UCSD-AML1 (cell line): Measurements from ENCODE around the gene SLC4A5.
"Not testable (repeated sequence)": the region's sequence is repeated elsewhere in the genome, so short reads cannot be mapped to it uniquely, and the experiment has no call there.

Source experiments
- DNase-seq: peaks from one replicate; lab custom pipeline; 2025; ENCODE audit not compliant: unreplicated experiment; lab: John Stamatoyannopoulos, UW

Gene SLC4A5

DNA sequence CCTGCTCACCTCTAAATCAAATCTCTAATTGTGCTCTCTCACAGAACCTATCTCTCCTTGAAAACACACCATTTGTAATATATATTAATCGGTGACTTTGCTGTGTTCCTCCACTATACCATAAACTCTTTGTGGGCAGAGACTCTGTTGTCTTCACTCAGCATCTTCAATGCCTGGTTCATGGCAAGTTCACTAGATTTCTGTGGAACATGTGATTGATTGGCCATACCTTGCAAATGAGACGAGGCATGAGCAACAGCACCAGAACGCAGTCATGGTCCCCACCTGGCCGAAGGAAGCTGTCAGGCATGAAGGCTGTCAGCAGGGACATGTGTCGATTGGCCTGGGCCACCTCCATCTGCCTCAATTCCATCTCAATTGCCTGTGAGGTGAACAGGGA, 25.3 kb upstream of the SLC4A5 start:
- DNase-seq, result no peak

DNA sequence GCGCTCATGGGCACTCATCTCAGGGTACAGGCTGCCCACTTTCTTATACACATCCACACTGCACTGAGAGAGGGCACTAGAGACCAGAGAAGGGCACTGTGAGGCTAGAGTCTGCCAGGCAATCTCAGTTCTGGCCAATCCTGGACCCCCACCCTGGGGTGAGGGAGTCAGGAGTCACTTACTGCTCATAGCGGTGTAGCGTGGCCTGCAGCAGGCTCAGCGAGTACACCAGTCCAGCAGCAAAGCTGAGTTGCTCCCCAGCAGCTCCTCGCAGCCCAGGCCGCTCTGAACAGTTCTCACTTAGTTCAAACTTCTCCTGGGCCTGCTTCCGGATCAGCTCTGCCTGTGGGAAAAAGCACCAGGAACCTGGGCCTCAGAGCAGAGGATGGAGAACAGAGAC, 24.6 kb upstream of the SLC4A5 start:
- DNase-seq, result no peak

GRCh38 chr2:74366036-74366435, 22.8 kb upstream of the SLC4A5 start:
- DNase-seq, result no peak

DNA sequence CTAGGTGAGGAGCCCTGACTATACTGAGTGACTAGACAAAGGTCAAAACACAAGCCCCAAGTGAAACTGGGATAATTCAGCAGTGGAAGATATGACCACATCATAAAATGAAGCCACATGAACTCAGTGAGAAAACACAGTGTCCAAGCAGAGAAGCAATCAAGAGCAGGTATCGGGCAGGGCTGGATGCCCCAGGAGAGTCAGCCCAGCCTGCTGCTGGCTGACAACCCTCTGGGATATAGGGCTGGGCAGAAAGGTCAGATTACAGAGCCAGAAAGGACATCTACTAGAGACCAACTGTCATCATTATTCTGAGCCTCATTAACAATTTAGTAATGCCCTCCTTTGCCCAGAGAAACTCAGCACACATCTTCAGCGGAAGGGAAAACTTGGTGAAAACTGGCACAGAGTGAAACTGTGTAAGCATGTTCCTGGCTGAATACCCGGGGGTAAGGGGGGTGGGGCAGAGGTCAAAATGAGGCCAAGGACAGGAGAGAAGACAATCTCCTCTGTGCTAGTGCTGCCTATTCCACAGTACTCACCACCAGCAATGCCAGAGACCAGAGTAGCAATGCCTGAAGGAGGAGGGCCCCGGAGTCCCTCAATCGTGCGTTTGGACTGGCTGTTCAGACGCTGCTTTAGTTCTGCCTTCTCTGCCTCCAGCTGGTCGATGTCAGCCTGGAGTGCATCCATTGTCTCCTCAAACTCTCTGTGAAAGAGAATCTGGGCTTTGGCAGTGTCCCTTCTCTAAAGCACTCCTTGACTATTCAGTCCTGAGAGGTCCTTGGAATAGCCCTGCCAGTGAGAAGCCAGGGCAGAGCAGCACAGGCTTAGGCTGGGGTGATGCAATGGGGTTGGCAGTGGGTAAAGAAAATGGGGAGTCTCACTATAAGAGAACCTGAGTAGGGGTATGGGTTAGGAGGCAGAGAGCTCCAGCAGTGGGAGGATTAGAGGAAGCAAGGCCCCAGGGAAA, 21.6 kb upstream of the SLC4A5 start:
- DNase-seq, result no peak

GRCh38 chr2:74361327-74361726, 18.1 kb upstream of the SLC4A5 start:
- no peak for DNase-seq

GRCh38 chr2:74357627-74358026, 14.4 kb upstream of the SLC4A5 start:
- no peak for DNase-seq

DNA sequence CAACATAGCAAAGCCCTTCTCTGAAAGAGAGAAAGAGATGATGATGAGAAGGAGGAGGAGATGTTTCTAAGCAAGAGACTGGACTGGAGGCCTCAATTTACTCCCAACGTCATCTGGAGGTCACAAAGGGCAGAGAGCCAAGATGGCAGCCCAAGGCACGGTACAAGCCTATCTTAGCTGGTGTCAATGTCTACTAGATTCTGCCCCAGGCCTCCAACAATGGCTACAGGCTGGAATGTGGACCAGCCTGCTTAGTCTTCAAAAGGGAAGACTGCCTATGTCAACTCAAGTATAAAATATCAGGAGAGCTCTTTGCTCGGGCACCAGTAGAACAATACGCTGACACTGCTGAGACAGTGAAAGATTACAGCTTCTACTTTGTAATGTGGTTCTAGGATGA, 6.7 kb upstream of the SLC4A5 start:
- DNase-seq, result no peak

DNA sequence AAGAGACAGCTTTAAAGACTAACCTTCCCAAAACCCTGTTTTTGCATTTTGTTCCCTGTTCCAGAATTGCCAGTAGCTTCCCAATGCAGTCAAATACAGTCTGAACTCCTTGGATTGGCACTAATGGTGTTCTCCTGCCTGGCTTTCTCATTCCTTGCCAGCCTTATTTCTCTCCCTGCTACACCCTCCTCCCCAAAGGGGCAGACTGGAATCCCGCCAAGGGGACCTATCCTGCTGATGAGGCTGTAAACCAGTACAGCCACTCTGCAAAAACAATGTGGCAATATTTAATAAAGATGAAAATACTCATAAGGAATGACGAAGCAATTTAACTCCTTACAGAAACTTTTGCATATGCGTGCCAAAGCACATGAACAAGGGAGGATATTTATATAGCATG, 4.5 kb upstream of the SLC4A5 start:
- DNase-seq, result no peak

GRCh38 chr2:74347303-74347702, 4.1 kb upstream of the SLC4A5 start:
- no peak for DNase-seq

DNA sequence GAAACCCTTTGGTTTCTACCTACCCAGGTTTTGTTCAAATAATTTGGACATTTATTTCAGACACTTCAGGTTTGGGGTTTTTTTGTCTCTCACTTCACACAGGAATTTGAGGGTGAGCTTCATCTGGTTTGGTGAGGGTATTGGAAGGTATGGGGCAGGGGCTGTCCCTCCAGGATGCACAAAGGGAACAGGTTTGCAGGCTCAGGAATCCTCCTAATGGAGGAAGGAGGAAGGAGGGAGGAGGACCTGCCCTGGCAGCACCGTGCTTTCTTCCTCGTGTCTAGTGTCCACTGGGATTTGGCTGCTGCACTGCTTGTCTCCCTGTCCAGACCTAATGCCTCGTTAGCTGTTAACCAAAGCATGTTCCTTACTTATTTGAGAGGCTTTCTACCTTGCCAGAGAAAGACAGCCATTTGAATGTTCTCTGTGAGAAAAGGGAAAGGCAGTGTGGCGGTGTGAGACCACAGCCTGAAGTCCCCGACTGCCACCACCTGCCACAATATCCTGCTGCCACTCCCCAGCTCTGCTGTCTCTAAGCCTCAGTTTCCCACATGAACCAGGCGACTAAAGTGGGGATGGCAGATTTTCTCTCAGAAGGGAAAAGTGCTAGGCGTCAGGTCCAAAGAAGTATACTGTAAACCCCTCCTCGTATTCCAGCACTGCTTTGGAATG, 2.2 kb upstream of the SLC4A5 start:
- no peak for DNase-seq

GRCh38 chr2:74336227-74336626, 7.0 kb downstream of the SLC4A5 start:
- not testable (repeated sequence) for DNase-seq

GRCh38 chr2:74334931-74335333, 8.3 kb downstream of the SLC4A5 start:
- DNase-seq, result peak; percentile 63

- DNase-seq, result no peak
Measured at GRCh38 chr2:74333896-74334586, 9.2 kb downstream of the SLC4A5 start.

- peak; percentile 37 for DNase-seq
Measured at GRCh38 chr2:74333175-74333574, 10.0 kb downstream of the SLC4A5 start.

DNA sequence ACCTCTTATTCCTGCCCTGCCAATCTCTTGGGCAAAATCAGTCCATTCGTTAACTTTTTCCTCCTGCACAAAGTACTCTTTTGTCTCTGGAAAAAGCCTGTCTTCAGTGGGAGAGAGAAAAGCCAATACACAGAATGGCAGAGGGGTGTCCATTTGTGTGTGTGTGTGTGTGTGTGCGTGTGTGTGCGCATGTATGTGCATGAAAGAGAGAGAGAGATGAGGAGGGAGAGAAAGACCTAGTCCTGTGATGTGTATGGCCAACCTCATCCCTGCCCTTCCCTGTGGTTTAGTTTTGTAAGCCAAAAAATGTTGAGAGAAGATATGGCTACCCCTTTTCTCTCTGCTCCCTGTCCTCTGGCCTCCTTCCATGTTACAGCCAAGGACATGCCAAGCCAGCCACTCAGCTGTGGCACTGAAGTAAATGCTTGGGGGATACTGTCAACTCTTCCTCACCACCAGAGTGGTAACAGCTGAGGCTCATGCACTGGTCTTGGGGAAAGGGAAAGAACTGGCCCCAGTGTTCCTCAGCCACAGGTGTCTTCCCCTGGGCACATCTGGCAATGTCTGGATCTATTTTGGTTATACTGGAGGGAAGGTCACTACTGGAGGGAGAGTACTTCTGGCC, 10.6 kb downstream of the SLC4A5 start:
- DNase-seq, result no peak

GRCh38 chr2:74328573-74328972, 14.6 kb downstream of the SLC4A5 start:
- no peak for DNase-seq

- no peak for DNase-seq
Measured at GRCh38 chr2:74328074-74328473, 15.1 kb downstream of the SLC4A5 start.

- DNase-seq, result no peak
Measured at GRCh38 chr2:74327627-74328026, 15.6 kb downstream of the SLC4A5 start.

GRCh38 chr2:74327199-74327598, 16.0 kb downstream of the SLC4A5 start:
- DNase-seq, result no peak

DNA sequence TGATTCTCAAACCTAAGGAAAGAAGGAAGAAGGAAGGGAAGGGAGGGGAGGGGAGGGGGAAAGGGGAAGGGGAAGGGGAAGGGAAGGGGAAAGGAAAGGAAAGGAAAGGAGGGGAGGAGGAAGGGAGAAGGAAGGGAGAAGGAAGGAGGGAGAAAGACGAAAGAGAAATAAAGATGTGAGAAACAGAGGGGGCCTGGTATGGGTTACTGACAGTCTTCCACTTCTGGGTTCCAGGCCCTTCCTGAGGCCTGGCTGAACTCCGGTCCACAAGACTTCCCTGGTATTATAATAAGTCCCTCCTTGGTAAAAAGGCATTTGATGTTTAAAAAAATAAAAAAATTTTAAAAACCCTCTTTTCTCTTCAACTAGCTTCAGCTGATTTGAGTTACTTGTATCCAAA, 17.4 kb downstream of the SLC4A5 start:
- DNase-seq, result no peak

- no peak for DNase-seq
Measured at GRCh38 chr2:74321737-74322136, 21.5 kb downstream of the SLC4A5 start.
